GM12874 (cell line): Measurements from ENCODE around the gene AGAP1.

Source experiments
- TF ChIP-seq, protein P1 (sequence below): IDR thresholded peaks from 2 replicates; pipeline ENCODE4 v1.5.1; 2011; ENCODE audit warnings: low read depth, mild to moderate bottlenecking, control low read depth, low read length, moderate library complexity; ENCODE audit not compliant: insufficient read depth

AGAP1 gene

DNA sequence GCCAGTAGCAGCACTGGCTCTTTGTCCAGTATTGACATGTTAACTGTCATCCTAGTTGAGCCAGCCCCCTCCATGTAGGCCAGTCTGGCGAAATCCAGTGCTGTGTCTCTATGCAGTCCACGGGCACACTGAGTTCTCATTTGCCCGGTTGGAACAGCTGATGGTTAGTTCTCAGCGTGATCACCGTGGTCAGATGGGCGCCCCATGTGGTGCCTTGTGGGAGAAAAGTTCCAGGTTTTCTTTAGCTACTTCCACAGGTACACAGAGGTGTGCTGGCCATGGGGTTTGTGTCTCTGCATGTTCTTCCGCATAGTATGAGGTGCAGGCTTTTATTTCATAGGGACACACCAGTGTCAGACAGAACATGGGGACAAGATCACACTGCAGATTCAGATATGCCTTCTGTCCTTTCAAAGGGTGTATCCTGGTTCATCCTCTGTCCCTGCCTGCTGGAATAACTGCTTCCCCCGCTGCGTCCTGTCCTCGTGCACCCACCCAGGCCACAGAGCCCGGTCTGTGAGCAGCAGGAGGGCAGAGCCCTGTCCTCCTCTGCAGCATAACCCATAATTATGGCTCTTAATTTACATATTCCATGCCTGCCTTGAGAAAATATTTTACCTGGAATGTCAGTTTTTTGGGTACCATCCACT, 340.3 kb downstream of the AGAP1 start:
- TF ChIP-seq, protein P1, sequence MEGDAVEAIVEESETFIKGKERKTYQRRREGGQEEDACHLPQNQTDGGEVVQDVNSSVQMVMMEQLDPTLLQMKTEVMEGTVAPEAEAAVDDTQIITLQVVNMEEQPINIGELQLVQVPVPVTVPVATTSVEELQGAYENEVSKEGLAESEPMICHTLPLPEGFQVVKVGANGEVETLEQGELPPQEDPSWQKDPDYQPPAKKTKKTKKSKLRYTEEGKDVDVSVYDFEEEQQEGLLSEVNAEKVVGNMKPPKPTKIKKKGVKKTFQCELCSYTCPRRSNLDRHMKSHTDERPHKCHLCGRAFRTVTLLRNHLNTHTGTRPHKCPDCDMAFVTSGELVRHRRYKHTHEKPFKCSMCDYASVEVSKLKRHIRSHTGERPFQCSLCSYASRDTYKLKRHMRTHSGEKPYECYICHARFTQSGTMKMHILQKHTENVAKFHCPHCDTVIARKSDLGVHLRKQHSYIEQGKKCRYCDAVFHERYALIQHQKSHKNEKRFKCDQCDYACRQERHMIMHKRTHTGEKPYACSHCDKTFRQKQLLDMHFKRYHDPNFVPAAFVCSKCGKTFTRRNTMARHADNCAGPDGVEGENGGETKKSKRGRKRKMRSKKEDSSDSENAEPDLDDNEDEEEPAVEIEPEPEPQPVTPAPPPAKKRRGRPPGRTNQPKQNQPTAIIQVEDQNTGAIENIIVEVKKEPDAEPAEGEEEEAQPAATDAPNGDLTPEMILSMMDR = no peak

DNA sequence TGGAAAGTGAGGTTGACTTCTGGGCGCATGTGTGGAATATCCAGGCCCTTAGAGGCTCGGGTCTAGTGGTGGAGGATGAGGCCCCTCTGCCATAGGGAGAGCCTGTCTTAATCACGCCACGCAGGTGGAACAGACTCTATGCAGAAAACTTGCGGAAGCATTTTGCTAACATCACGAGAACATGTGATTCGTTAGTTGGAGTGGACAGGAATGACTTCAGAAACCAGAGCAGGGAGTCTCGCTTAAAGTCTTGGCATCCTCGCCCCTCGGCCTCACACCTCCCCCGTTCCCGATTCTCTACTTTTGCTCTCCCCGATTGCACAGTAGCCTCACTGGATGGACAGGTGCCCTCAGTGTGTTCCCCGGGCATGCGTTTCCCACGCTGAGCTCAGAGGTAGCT, 340.9 kb downstream of the AGAP1 start:
- TF ChIP-seq, protein P1 = no peak

DNA sequence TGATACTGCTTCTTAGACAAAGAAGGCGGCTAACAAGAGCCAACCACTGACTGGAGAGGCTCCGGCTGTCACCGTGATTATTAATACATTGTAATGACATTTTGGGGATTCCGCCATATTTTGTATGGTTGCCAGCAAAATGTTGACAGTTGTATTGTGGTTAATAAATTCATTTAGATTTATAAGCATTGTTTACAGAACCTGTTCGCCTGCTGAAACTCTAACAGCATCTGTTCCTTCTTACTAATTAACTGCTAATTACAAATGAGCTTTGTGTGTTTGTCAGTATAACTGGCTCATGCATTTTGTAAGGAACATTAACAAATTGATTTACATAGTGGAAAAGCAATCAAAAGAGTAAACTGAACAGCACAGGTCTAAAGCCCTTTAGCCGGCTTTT, 342.0 kb downstream of the AGAP1 start:
- TF ChIP-seq, protein P1 = no peak

DNA sequence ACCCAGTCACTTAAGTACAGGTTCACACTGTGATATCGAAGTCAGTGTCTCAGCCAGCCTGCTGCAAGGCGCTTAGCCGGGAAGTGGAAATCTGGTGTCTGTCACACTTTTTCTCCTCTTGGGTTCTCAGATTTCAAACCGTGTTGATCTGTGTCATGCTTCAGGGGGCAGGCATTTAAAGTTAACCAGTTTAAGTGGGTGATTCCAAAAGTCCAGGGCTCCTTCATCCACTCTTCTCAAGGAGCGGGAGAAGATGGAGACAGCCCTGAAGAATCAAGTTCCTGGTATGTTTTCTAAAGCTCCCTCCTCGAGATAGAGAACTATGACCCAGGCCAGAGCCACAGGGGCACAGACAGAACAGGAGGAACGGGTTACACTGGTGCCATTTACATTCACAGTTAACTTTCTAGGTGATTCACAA, 342.7 kb downstream of the AGAP1 start:
- TF ChIP-seq, protein P1 = no peak

DNA sequence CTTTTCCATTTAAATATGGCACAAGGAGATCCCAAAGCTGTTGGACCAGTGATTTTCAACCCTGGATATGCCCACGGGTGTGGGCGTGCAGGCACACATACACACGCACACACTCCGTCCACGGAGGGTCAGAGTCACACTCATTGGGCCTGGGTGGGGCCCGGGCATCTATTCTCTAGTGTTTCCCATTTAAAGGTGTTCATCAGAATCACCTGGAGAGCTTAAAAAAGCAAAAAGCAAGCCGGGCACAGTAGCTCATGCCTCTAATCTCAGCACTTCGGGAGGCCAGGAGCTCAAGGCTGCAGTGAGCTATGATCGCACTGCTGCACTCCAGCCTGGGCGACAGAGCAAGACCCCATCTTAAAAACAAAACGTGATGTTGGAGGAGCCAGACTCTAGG, 345.4 kb downstream of the AGAP1 start:
- TF ChIP-seq, protein P1 = no peak

DNA sequence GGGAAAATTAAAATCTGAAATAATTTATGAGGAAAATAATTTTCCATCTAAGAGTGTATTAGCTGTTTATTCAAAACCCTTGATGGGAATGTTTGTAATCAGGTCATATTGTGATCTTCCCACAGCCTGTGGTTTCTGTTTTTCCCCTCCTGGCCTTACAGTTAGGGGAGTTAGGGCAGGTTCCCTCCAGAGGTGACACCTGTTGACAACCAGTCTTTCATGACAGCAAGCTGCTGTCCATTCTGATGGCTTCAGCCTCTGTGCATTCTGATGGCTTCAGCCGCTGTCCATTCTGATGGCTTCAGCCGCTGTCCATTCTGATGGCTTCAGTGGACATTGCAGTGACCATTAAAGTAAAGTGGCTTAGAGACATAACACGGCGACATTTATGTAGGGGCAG, 346.1 kb downstream of the AGAP1 start:
- TF ChIP-seq, protein P1 = no peak

DNA sequence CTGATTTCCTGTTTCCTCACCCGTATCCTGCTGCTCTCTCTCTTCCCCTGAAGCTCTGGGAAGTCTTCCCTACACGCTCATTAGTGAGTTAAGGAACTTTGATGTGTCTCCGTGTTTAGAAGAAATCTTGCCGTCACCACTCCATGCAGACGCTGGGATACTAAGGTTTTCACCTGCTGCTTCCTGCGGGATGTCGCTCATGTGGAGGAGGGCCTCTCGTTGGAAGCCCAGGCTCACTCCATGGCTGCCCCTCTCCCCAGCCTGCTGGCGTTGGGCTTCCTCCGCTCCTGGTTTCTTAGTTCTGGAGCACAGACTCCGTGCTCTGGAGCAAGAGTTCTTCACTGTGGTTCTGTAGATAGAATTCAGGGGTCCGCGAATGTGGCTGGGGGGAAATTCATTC, 348.0 kb downstream of the AGAP1 start:
- TF ChIP-seq, protein P1 = no peak

DNA sequence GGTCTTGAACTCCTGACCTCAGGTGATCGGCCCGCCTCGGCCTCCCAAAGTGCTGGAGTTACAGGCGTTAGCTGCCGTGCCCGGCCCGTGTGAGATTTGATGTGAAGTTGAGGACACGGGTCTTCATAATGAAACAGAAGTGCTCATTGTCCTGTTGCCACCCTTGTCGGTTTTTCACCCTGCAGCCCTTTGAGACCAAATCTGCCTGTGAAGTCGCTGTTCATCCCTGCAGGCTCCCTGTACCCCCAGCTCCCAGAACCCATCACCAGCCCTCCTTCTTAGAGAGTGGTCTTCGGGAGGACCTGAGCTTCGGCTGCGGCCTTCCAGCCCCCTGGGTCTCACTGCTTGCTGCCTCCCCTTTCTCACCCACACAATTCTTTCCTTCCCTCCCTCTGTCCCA, 349.1 kb downstream of the AGAP1 start:
- TF ChIP-seq, protein P1 = no peak
